DMS114 treated with DMSO at 0.1 percent for 48 hours (cell line): ENCODE data around the gene MUC2.

ENCODE experiments used
- DNase-seq: peaks from one replicate; lab custom pipeline; 2025; ENCODE audit not compliant: unreplicated experiment; lab: John Stamatoyannopoulos, UW

The MUC2 gene

DNA sequence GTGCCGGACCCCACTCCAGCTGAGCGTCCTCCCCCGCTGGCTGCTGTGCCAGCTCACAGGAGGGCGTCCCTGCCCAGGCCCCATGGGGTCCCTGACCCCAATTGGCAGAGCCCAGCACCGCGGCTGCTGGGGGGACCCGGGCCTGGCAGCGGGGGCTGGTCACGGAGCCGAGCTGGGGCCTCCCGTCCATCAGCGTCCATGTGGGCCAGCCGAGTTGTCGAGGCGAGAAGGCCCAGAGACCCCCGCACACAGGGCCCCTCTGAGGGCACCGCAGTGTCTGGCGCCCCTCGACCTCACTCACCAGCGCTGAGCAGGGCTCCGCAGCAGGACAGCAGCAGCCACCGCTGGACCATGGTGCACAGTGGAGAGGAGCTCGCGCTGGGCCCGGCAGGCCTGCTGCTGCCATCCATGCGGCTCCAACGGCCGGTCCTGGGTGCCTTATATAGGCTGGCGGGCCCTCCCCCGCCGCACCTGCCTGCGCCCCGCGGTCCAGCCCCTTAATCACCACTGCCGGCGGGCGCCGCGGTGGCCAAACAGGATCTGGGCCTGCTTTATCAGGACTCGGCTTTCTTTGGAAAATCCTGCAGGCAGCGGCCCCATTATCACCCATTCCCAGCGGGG lies 38.3 kb upstream of the MUC2 start, which contains the start of gene MUC6:
Gene MUC6, minus strand, starts transcription at position 416 of the 621 bp plus-strand sequence. Its CDS starts 63 bp downstream, at position 353.
- DNase-seq, result no peak

DNA sequence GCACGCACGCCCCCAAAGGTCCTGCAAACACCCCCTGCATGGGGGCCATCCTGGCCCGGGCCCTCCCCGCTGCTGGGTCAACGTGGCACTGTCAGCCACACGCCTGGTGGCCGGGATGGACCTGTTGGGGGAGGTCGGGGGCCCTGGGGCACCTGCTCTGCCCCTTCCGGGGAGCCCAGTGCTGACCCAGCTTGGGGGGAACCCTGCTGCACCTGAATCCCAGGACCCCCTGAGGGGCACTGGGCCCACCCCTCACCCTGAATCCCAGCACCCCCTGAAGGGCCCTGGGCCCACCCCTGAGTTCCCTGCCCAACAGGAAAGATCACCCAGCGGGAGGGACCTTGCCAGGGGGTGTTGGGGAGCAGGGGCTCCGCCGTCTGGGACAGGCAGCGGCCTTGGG lies 37.7 kb upstream of the MUC2 start:
- DNase-seq, result no peak

DNA sequence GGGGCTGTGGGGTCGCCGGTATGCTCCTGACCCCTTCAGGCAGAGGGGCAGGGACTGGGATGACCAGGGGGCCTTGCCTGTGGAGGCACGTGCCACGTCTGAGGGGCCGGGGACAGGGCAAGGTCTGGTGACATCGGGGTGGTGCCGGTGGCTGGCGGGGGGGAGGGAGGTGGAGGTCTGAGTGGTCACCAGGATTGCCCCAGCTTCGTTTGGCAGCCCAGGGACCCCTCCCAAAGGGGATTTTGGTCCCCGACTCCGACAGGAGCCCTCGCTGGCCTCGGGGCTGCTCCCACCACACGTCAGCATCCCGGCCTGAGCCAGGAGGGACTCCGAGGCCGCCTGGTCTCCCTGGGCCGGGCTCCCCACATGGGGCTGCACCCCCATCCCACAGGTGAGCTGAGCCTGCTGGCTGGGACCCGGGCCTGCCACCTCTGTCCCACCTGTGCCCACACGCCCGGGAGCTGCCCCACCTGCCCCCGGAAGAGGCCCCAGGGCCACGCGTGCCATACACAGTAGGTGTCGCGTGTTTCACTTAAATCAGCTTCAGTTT lies 37.1 kb upstream of the MUC2 start:
- no peak for DNase-seq

DNA sequence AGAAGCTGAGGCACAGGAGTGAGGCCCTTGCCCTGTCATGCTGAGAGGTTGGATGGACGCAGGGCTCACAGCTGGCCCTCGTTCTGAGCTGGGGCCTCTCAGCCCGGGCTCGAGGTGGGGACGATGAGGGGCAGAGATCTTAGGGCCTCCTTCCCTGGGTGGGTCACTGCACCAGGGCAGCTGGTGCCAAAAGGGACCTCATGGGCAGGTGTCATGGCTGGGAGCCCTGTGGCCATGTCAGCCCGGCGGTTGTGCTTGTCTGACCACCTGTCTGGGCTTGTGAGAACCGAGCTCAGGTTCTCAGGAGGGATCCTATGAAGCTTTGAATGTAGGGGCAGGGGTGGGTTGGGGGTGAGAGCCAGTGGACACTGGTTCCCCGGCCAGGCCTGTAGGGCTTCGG lies 36.3 kb upstream of the MUC2 start:
- no peak for DNase-seq

DNA sequence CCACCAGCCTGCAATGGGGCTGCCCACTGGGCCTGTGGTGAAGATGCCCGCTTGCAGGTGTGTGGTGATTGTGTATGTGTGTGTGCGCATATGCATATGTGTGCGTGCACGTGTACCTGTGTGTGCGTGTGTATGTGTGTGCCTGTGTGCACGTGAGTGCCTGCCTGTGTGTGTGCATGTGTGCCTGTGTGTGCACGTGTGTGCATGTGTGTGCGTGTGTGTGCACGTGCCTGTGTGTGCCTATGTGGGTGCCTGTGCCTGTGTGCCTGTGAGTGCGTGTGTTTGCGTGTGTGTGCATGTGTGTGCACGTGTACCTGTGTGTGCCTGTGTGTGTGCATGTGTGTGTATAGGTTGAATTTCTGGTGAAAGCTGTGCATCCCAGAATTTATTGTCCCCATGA lies 35.8 kb upstream of the MUC2 start:
- no peak for DNase-seq

DNA sequence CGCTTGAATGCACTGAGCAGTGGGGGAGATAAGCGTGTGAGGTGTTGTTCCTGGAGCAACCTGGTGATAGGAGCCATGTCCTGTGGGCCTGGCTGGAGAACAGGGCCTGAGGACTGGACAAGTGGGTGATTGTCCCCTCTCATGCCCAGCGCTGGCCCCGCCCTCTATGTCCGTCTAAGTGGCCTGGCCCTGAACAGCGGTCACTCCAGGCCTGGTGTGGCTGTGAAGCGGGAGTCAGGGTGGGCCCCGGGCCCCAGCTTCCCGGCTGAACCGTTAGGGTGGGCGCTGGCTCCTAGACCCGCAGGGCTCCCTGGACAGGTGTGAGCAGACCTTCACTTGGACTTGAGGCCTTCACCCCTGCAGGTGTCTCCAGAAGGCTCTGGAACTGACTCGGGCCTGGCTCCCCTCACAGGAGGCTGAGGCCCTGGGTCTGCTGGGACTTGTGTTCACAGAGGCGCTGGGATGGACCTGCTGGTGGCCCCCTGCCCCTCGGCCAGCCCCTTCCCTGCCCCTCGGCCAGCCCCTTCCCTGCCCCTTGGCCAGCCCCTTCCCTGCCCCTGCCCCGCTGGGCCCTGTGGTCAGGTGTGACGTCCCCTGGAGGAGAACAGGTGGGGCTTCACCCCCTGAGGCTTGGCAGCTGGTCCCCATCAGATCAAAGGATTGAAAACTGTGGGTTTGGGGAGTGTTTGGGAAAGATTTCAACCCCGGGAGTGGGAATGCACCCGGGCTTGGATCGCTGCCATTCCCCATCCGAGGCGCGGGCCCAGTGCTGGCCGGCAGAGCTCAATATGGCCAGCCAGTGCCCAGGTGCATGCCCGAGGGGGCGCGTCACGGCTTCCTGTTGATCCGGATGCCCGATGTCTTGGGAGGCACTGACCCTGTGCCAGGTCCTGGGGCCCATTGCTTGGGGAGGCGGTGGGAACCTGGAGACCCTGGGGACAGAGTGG lies 34.9 kb upstream of the MUC2 start:
- DNase-seq, result no peak

DNA sequence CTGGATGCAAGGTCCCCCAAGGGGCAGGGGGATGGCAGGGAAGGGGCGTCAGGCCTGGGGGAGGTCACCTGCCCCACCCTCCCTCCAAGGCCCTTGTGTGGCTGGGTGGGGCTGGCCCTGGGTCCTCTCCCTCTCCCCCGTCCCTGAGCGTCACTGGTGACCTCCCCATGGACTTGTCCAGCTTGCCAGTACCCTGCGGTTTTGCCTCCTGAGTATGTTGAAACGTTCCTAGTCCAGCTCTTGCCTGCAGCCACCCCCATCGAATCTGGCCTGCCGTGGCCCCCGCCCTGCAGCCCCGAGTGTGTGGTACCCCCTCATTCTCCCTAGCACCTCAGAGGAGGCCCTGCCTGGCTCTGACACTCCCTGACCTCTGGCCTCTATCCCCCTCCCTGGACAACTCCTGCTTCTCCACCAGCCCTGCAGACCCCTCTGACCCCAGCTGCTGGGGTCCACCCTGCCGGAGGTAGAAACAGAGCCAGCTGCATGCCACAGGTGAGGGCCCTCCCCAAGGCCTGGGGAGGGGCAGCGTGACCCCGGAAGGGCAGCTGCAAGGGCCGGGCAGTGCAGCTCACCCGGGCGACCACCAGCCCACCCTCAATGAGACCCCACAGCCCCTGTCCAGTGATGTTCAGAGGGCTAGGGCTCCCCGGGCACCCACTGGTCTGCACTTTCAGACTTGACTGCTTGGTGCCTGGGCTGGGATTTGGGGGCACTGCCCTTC lies 34.1 kb upstream of the MUC2 start:
- no peak for DNase-seq

DNA sequence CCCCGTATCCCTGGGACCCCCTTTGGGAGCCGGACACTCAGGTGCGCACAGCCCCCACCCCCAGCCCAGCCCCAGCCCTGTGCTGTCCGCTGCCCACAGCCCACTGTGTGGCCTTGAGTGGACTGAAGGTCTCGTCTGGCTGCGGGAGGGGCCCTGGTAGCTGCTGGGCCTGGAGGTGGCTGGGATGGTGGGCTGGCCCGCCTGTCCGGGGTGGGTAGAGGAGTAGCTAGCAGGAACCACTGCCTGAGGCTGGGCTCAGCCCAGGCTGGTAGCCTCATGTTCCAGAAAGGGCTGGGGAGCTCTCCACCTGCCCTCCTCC lies 33.6 kb upstream of the MUC2 start:
- no peak for DNase-seq

DNA sequence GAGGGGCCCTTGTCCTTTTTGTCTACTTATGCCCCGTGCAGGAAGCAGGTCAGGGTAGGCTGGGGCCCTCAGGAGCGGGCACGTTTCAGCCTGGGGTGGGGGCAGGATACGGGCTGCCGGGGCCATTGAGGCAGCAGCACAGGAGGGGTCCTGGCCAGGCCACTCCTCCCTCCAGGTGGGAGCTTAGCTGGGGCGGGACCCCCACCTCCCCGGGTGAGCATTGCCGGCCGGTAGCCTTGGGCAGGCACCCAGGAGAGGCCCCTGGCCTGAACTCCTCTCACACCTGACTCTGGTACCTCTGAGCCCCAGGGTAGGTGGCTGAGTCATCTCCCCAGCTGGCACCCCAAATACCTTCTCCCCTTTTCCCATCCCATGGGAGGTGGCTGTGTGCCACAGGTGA lies 33.2 kb upstream of the MUC2 start:
- DNase-seq, result no peak

DNA sequence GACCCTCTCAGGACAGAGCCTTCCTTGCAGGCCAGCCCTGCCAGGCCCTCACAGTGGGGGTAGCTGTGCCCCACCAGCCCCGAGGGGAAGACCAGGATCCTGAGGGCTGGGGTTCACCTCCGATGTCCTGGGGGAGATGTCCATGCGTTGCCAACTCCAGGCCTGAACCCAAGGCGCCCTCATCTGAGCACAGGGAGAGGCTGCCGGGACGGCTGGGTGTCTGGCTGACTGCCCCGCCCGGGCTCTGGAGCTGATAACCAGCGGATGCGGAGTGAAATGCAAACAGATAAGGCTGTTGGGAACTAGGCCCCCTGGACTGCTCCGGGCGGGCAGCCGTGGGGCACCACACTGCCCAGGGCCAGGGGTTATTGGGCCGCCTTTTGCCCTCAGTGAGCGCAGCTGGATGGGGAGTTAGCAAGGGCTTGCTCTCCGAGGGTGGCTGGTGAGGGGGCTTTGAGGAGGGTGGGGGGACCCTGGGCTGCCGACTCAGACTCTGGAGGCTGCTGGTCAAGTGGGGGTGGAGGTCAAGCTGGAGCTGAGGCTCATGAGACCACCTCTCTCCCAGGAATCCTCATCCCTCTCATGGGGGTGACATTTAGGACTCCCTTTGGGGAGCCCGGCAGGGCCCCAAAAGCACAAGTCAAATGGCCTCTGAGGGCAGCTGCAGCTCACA lies 32.6 kb upstream of the MUC2 start:
- DNase-seq, result no peak

DNA sequence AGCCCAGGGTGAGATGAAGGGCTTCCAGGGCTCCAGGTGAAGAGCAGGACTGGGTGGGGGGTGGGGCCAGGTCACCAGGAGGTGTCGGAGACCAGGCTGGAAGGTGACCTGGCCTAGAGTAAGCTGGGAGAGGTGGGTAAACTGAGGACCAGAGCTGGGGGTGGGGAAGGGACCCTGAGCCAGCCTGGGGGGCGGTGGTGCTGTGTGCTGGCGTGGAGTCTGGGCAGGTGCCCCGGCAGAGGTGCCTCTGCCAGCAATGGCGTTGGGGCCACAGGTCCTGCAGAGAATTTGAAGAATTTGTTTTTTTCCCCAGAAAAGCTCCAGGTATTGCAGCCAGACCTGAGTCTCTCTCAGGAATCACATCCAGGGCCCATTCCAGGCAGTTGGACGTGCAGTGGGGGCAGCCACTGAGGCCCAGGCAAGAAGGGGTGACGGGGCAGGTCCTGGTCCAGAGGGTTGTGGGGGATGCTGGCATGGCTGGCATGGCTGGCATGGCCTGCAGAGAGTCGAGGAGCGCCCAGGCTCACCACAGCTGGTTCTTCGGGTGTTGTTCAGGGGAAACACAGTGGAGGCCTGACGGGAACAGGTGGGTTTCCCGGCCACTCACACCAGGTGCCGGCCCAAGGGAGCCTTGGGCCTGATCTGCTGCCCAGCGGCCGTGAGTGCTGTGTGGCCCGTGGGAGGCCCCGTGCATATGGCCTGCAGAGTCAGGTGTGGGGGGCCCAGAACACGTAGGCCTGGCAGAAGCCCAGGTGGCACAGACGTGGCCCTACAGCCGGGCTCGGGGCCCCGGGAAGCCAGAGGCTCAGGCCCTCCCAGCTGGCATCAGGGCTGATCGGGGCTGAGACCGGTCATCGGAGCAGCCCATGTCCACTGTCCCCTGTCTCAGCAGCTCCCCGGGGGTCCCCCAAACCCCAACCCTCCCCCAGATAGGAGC lies 31.8 kb upstream of the MUC2 start:
- DNase-seq, result no peak

DNA sequence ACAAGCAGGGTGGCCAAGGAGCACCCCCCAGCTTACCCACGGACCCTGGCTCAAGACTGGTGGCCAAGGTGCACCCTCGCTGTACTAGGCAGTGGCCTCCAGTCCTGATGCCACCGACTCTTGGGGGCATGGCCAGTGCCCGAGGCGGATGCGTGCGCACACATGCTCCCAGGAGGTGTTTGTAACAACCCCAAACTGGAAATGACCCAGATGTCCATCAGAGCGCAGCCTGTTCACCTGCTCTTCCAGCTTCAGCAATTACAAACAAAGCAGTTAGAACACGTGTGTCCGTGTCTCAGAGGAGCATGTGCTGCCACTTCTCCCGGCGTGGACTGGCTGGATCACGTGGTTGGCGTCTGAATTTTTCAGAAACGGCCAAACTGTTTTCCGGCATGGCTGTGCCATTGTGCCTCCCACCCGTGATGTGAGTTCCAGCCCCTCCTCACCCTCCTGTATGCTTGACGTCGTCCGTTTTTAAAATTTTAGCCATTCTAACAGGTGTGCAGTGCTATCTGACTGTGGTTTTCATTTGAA lies 31.0 kb upstream of the MUC2 start:
- DNase-seq, result no peak

DNA sequence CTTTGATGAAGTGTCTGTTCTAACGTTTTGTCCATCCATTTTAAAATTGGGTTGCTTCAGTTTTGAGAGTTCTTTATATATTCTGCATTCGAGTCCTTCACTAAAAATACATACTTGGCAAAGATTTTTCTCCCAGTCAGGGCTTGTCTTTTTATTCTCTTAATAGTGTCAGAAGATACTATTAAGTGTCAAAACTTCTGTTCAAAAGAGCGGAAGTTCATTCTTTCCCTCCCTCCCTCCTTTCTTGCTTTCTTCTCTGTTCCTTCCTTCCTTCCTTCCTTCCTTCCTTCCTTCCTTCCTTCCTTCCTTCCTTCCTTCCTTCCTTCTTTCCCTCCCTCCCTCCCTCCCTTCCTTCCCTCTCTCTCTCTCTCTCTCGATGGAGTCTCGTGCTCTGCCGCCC lies 30.5 kb upstream of the MUC2 start:
- no peak for DNase-seq

DNA sequence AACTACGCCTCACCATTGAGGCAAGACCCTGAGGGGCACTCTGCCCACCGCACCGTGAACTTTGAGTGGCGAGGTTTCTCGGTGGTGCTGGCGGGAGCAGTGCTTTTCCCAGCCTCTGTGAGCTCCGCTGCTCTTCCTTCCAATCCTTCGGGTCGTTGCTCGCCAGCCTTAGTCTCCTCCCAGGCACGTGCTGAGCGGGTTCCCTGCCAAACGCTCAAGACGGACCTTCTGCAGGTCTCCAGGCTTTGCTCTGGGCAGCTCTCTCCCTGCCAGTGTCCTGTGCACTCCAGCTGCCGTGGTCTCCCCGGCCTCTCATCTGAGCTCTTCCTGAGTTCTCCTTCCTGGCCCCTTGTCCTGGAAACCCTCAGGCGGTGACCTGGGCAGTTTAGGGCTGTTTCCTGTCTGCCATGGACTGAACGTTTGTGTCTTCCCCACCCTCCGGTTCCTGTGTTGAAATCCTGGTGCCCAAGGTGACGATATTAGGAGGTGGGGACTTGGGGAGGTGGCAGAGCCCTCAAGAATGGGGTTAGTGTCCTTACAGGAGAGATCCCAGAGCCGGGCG lies 27.0 kb upstream of the MUC2 start:
- DNase-seq, result no peak

DNA sequence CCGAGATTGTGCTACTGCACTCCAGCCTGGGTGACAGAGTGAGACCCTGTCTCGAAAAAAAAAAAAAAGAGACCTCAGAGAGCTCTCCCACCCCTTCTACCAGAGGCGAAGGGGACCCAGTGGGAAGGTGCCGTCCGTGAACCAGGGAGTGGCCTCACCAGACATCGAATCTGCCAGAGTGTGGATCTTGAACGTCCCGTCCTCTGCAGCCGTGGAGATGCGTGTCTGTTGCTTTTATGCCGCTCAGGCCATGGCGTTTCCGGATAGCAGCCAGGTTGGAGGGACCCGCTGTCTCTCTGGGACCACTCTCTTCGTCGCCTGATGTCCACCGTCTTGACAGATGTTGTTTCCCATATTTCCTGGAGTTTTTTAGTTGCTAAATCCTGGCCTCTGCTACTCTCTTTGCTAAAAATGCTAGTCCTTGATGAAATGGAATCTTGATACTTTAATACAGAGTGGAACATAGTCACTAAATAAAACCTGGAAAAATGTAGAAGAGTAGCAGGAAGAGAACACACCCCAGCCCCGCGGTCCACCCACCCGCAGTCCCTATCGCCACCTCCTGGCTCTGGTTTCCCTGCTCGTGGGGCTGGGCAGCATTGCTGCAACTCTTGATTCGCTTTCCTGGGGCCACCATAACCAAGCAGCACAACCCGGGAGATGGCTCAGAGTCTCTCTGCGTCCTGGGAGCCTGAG lies 26.2 kb upstream of the MUC2 start:
- no peak for DNase-seq

DNA sequence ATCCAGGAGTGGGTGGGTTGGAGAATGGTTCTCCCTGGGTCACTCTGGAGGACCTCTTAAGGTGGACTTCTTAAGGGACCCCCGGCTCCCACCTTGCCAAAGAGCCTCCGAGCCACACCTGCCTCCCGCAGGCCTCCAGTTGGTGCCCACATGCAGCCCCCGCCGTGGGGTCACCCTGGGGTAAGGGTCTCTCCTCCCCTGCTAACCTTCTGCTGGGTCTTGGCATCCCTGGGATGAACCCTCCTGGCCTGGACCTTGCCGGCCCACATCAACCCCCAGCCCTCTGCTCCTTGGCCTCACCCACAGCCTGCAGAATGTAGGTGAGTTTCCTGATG lies 25.6 kb upstream of the MUC2 start:
- no peak for DNase-seq

DNA sequence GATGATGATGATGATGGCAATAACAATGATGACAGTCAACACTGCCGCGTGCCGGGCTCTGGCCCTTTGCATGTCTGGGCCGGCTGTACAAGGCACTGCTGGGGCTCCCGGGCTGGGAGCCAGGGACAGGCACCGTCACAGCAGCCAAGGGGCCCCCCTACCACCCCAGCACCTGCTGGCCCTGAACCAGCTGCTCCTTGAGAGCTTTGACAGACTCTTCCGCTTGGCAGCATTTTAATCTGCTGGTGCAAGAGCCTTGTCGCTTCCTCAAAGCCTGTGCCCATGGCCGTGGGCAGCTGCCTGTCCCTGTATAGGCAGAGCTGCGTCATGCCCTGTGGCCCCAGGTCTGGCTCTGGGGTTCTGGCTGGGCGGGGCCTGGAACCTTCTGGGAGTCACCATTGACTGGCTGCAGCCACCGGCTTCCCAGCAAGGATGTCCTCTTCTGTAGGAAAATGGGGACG lies 25.2 kb upstream of the MUC2 start:
- no peak for DNase-seq

DNA sequence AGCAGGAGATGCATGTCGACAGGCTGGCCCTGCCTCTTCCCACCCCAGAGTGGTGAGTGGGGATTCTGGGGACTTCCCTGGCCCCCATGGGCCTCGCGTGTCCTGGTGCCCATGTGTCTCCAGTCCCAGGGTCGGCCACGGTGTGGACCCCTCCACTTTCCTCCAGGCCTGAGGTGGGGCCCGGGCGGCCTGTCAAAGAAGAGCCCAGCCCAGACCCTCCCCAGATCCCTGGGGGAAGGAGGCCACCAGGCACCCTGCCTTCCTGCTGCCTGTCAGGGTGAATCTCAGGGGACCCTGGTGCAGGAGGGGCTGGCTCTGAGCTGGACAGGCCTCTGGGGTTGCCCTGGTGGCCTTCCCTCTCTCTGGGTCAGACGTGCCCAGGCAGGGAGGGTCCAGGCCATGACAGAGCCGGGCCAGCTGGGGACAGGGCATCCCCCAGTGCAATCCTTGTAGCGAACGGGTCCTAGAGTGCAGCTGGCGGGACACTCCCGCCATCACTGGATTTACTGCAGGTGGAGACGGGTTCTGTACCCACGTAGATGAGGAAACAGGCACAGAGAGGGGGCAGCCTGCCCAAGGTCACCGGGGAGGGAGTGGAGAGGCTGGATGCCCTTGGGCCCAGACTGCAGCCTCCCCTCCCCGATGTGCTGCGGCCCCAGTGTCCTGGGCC lies 24.6 kb upstream of the MUC2 start:
- no peak for DNase-seq
